AG08395 (cell line): Measurements from ENCODE around the gene DOK1.
"Not testable (repeated sequence)": the region's sequence is repeated elsewhere in the genome, so short reads cannot be mapped to it uniquely, and the experiment has no call there.

ENCODE experiments used
- DNase-seq: peaks from one replicate; pipeline ENCODE4 v3.0.0; 2012; ENCODE audit warnings: mixed read lengths, low spot score

The DOK1 gene

GRCh38 chr2:74548900-74549826 lies 5.4 kb upstream of the DOK1 start:
- peak; percentile 69 for DNase-seq

- DNase-seq: no peak
Observed at GRCh38 chr2:74550231-74550630, 4.3 kb upstream of the DOK1 start.

GRCh38 chr2:74551530-74551929 lies 3.0 kb upstream of the DOK1 start:
- DNase-seq: no peak

- no peak for DNase-seq
Observed at GRCh38 chr2:74551942-74552913, 2.3 kb upstream of the DOK1 start.

- peak; percentile 44 for DNase-seq
Observed at GRCh38 chr2:74552914-74553811, 1.4 kb upstream of the DOK1 start.

- DNase-seq: no peak
Observed at GRCh38 chr2:74554820-74555531, 456 bp downstream of the DOK1 start.

GRCh38 chr2:74555610-74556103 lies 1.1 kb downstream of the DOK1 start:
- no peak for DNase-seq

- DNase-seq: no peak
Observed at GRCh38 chr2:74556159-74556558, 1.6 kb downstream of the DOK1 start.

- DNase-seq: no peak
Observed at GRCh38 chr2:74556831-74557370, 2.4 kb downstream of the DOK1 start.

- DNase-seq: no peak
Observed at GRCh38 chr2:74558284-74559230, 4.0 kb downstream of the DOK1 start.

- DNase-seq: no peak
Observed at GRCh38 chr2:74559912-74560311, 5.4 kb downstream of the DOK1 start.

- DNase-seq: no peak
Observed at GRCh38 chr2:74560591-74560990, 6.1 kb downstream of the DOK1 start.

- DNase-seq: not testable (repeated sequence)
Observed at GRCh38 chr2:74561022-74561421, 6.5 kb downstream of the DOK1 start.

- no peak for DNase-seq
Observed at GRCh38 chr2:74562126-74562775, 7.7 kb downstream of the DOK1 start.

GRCh38 chr2:74564222-74564621 lies 9.7 kb downstream of the DOK1 start:
- no peak for DNase-seq

GRCh38 chr2:74566076-74566753 lies 11.7 kb downstream of the DOK1 start:
- DNase-seq: no peak

- DNase-seq: peak; percentile 86
Observed at GRCh38 chr2:74566754-74567085, 12.2 kb downstream of the DOK1 start.

- DNase-seq: peak; percentile 67
Observed at GRCh38 chr2:74567881-74568280, 13.4 kb downstream of the DOK1 start.
